Stimulated activated CD4-positive, alpha-beta T cell treated with anti-CD3 and anti-CD28 coated beads, TNF-alpha, amount 100 ng/mL, for 1 hour (primary cell): Measurements from ENCODE around the gene AKR7A2.

Experiments used
- DNase-seq, 3 donors: peaks; one replicate each; pipeline ENCODE4 v3.0.0-alpha.2; 2020; ENCODE audit warnings: low read depth in 3 of 3, low spot score in 1 of 3

Gene AKR7A2

DNA sequence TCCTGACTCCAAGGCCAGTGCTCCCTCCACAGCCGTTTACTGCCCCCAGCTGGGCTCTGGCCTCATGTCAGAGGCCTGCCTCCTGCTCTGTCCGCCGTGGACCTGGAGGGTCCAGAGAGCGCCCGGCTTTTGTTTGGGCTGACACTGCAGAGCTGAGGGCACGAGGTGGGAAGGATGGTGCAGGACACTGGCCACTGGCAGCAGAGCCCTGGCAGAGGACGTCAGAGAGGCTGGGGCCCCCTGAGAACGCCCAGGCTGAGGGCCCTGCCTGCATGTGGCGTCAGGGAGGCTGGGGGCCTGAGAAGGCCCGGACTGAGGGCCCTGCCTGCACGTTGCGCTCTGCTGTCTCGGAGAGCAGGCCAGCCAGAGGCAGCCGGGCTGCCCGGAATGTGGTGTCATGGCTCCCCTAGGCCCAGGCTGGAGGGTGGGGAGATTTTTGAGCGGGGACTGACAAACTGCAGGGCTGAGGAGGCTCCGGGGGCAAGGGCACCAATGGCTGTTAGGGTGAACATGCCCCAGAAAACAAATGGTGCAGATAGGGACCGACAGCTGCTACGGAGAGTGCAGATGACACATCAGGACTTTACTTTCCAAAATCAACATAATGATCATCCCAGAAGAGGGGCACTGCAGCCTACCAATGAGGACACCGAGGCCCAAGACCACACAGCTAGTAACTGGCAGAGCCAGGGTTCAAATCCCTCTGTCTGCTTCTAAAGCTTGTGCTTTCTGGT, 31.8 kb upstream of the AKR7A2 start:
- DNase-seq, result no peak

DNA sequence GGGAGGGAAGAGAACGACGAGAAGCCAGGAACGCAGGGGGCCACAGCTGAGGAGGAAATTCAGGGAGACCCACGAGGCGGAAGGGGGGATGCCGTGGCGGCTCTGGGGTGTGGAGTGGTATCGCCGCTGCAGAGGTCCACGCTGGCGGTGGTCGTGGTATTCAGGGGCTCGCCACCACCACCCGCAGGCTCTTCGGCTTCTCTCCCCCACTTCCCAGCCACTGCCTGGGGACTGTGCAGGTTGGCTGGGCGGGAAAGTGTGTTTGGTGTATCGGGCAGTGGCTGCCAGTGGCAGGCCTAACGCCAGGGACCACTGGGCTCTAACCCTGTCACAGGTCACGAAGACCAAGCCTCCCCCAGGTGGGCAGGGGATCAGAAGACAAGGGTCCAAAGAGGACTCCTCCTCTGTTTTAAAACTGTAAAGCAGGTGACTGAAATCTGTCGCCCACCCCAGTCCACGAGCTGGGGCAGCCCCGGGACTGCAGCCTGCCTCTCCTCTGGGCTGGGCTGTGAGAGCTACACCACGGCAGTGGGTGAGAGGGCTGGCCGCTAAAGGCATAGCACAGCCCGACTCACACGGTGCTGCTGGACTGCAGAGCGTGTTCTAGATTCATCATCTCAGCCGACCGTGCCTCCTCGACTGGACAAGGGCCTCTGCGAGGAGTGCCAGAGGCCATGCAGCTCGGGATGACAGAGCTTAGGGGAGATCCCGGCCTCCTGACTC, 31.1 kb upstream of the AKR7A2 start:
- DNase-seq, result no peak

DNA sequence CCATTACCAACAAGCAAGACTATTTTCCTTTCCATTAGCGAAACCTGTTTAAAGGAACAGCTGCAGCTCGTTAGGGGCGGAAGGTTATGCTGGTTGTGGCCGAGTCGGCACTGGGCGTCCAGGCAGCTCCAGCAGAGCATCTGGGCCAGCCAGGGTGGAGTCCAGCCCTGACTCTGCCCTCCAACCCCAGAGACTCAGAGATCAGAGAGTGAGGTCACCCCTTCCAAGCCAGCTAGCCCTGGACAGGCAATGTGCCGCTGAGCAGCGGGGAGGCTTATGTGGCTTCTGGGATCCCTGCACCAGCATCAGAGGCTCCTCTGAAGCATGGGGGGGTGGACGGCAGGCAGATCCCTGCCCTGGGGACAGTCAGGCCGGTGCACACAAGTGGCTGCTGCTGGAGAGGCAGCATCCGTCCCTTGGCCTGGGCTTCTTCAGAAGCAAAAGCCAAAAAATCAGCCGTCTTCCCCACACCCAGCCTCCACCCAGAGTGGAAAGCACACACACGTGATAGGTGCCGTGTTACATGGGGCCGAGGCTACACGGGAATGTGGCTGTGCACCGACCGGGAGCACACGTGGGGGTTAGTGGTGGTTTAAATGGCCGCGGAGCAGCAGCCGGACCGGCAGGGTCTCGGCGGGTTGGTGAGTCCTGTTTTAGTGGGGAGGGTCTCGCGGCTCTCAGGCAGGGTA, 30.3 kb upstream of the AKR7A2 start:
- no peak for DNase-seq

DNA sequence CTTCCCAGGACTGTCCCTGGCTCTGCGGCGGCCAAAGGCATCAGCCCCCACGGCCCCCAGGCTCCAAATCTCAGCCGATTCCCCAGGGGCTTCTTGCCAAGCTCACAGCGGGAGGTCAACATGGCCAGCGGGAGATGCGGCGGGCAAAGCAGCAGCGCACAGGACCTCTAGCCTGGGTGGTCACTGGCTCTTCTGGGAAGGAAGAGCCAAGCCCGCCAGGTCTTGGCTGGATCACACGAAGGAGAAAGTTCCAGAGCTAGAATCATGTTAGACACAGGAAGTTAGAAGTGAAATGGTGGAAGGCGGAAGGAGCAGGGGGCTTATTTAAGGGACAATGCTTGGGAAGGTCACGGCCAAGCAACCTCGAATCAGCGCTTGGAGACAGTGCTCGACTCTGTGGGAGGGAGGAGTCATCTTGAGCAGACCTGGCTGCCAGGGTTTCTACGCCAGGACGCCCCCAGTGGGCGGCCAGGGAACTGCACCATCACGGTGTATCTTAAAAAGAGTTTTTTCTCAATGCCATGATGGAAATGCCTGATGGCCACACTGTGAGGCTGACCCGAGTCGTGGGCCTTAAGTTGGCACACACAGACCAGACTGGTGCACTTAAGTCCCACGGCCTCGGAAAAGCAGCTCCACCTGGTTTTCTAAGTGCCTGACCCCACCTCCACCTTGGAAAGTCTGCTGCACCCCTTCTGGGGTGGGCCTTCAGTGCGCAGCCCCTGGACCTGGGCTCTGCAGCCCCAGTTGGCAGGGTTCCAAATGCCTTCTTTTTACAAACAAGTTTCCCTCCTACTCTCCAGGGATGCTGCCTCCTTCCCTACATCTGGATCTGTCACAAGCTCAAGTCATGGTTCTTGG, 29.5 kb upstream of the AKR7A2 start:
- peak; percentile 29 to 77 (median 43) for DNase-seq

DNA sequence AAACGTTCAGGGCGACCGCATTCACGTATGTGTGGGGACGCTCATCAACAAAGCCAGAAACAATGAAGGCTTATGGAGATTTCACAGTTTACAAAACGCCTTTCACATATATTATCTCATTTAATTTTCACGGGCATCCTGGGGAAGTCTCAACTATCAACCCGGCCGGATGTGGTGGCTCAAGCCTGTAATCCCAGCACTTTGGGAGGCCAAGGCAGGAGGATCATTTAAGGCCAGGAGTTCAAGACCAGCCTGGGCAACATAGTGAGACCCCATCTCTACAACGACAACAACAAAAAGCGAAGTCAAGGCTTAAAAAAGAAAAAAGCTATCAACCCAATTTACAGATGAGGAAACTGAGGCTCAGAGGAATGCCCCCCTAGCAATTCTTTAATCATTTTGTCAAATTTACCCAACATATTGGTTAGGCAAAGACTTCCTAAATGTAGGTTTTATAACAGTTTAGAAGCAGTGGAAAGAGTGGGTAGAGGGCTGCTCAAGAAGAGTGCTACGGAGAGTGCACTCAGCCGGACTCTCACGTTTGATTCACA, 28.5 kb upstream of the AKR7A2 start:
- no peak for DNase-seq

DNA sequence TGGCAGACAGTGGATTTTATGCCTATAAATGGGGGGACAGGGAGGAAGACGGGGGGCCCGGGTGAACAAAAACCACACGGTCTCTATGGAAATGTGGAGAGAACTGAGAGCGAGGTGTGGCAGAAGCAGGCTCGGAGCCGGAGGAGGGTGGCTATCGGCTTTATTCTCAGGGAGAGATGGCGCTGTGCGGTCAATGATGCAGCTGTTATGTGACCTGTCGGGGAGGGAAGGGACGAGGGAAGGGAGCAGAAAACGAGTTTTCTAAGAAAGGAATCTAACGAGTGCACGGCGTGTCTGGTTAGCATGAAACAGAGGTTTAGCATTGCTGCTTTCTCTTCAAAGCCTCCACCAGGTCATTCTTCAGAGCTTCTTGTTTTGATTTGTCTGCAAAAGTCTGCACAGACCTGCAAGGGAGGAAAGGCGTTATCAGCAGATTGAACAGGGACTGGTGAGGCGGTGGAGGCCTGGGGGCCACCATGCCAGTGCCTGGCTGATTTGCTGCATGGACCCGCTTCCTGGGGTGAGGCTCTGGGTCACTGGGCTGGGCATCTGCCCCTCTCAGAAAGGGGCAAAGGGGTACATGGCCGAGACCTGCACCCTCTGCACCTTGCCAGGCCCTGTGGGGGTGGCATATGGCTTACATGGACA, 27.4 kb upstream of the AKR7A2 start:
- no peak for DNase-seq

DNA sequence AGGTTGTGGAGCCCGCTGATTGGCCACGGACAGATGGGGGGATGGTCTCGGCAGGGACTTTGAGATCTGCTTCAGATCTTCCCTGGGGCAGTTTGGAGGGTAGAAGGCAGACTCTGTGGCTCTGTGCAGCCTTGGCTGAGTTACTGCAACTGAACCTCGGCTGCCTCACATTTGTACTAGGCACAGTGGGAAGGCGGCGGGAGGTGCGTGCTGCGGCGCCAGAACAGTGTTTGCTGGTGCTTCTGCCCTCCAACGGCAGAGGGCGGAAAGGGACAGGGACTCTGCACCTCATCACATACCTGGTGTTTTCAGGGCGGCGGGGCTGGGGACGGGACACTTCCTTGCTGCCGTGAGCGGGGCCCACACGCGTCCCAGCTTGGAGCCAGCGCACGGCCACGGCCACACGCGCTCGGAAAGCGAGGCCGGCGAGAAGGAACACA, 26.4 kb upstream of the AKR7A2 start:
- DNase-seq, result no peak

DNA sequence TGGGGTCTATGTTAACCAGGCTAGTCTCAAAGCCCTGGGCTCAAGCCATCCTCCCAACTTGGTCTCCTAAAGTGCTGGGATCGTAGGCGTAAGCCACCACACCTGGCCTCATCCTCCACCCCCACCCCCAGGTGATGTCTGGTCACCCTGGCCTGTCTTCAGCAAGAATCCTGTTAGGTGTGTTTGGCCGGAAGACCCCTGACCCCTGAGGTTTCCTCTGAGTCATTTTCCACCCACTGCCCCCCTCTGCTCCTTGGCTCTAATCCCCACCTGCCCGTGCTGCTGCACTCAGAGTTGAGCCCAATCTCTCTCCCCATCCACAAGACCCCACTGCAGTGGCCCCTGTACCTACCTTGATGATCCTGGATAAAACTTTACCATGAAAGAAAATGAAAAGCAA, 25.3 kb upstream of the AKR7A2 start:
- DNase-seq, result no peak

DNA sequence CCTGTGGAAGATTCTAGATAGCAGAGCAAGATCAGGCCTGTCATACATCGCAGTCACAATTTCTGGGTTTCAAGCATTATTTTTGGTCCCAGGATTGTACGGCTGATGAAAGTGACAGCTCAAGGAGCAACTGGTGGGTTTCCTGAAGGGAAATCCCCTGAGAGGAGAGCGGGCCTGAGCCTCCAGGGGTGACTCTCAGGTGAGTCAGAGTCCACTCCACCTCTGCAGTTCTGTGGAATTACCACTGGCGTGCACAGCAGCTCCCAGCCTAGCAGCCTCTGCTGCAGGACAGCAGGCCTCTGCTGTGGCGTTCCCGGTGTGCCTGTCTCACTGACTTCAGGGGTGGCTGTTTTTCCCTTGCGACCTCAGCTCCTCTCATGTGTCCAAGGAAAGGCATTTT, 24.6 kb upstream of the AKR7A2 start:
- DNase-seq, result no peak

DNA sequence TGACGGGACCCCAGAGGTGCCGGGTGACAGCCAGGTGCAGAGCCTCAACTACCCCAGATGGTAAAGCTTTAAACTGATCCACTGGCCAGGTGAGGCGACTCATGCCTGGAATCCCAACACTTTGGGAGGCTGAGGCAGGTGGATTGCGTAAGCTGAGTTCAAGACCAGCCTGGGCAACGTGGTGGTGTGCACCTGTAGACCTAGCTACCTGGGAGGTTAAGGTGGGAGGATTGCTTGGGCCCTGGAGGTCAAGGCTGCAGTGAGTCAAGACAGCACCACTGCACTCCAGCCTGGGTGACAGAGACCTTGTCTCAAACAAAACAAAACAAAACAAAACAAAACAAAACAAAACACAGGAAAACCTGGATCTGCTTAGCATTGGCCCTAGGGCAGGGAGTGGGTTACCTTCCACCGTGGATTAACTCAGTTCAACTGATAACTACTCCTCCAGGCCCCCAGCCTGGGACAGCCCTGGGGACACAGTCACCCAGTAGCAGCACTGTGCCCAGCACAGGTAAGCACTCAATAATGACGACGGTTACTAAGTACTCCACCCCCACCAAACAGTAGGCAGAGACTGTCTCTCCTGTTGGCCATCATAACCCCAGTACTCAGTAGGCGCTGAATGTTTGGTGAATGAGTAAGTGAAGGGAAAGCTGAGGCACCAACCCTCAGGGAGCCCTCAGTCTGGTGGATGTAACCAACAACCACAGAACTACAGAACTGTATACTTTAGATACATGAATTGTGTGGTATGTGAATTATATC, 21.8 kb upstream of the AKR7A2 start:
- DNase-seq, result no peak

DNA sequence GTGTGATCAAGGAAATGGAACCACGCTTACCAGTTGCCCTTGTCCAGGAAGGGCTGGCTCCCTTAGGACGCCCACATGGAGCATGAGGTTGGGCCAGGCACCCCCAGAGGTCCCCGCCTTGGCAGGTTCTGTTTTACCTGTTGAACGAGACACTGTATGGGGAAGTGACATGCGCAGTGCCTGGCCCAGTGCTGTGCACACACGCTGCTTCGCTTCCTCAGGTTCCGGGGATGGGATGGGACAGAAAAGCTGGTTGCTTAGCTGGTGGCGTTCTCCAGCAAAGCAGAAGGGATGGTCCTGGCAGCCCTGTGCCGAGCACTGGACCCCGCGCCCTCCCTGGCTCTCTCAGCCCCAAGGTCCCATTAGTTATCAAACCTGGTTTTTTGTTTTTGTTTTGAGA, 20.9 kb upstream of the AKR7A2 start:
- DNase-seq, result no peak

DNA sequence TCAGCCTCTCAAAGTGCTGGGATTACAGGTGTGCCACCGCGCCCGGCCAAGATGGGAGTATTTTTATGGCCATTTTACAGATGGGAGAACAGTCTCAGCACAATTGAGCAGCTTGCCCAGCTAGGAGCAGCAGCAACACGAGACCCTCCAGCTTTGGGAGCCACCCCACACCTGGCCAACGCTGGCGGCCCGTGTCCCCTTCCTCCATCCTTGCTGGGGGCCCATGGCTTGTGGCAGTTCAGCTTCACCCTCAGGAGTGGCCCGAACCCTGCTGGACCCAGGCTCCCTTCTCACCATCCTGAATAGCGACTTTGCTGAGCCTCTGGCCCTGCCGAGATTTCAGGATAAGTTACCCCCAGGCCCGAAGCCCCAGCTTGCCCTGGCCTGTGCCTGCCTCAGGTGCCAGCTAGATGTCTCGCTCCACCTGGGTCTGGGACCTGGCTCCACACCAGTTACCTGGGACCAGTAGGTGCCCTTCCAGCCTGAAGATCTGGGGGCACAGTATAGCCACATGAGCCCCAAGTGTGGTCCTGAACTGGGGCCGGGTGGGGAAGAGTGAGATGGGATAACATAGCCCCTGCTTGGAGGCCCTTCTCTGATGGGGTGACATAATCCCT, 19.4 kb upstream of the AKR7A2 start:
- DNase-seq, result no peak

DNA sequence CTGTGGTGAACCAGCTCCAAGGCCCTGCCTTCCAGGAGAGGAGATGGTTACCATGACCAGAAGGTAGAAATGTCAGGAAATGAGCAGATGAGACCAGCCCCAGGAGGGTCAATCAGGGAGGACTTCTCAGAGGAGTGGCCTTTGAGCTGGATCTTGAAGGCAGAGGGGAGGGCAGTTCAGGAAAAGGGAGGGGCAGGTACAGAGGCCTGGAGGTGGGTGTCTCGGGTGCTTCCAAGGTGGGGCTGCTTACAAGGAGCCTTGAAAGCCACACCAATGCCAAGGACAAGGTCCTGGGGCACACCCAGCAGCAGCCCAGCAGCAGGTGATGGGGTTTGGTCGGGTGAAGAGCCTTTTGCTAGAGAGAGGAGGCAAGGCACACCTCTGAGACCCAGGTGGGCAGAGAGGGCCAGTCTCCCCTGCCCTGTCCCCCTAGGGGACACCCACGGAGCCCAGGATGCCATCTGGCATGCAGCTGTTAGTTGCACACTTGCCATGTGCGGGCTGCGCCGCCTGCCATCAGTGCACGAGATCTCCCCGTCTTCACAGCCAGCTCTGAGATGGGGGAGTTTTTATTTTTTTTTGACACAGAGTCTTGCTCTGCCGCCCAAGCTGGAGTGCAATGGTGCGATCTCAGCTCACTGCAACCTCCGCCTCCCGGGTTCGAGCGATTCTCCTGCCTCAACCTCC, 18.6 kb upstream of the AKR7A2 start:
- no peak for DNase-seq

DNA sequence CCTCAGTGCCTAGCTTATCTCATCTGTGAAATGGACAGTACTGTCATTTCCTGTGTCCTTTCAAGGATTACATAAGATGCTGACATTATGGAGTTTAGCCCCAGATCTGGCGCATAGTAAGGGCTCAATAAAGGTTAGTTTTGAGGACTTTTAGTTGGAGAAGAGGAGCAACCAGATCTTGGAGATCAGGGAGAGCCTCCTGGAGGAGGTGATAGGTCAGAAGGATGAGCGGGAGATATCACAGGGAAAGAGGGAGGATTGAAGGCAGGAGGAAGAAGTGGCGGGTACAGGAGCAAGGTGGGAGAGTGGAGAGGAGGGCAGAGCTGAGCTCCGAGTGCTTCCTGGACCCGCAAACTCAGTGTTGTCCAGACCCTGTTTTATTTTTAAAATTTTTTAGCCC, 17.7 kb upstream of the AKR7A2 start:
- DNase-seq, result no peak

DNA sequence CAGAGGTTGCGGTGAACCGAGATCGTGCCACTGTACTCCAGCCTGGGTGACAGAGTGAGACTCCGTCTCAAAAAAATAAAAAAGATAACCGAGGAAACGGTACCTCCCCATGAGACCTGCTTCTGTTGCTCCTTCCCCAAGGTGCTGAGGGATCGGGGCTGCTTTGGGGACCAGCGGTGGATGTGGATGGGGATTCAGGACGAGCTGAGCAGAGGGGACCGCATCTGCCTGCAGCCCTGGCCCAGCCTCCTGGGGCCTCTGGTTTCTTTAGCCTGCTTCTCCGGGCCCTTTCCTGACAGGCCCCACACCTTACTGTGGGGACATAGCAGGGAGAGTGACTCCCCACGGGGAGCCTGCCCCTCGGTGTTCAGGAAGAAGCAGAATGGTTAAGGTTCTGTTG, 17.2 kb upstream of the AKR7A2 start:
- DNase-seq, result no peak

DNA sequence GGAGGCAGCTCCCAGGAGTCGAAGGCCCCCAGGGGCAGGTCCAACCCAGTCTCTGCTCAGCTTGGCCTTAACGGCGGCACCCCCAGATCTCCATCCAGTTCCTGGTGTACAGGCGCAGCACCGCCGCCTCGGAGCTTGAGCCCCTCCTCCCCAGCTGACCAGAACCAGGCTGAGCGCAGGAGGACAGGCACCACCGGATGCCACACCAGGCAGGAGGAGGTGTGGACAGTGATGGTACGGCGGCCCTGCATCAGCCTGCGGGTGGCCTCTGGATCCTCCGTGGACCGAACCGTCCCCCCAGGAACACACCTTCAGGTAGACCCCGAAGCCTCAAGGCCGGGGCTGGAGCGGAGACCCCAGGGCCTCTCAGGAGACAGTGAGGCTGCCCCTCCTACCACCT, 16.5 kb upstream of the AKR7A2 start:
- DNase-seq, result no peak

DNA sequence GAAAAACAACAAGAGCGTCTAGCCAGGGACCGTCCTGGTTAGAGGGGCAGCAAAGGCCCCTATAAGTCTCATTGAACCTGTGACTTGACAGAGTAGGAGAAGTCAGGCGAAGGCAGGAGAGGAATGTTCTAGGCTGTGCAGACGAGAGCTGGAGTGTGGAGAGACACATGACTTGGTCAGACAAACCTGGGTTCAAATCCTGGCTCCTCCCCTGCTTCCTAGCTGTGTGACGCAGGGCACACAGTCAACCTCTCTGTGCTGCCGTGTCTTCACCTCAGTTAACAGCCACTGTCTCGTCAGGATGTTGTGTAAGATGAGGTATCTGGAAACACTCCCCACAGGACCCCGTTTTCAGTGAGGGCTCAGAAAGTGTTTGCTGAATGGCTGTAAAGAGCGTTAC, 15.8 kb upstream of the AKR7A2 start:
- no peak for DNase-seq

DNA sequence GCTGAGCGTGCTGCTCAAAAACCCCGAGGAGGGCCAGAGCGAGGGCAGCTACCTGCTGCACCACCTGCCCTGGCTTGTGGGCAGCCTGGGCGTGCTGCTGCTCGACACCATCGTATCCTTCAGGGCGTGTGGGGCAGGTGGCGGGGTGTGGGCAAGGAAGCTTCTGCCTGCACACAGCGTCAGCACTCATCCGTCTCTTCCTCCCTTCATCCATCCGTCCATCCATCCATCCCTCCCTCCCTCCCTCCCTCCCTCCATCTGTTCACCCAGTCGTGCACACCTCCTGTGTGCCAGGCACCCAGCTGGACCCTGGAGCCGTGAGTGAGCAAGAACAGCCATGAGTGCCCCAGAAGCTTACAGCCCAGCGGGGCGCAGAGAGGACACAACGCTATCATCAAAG, 15.4 kb upstream of the AKR7A2 start:
- DNase-seq, result no peak

DNA sequence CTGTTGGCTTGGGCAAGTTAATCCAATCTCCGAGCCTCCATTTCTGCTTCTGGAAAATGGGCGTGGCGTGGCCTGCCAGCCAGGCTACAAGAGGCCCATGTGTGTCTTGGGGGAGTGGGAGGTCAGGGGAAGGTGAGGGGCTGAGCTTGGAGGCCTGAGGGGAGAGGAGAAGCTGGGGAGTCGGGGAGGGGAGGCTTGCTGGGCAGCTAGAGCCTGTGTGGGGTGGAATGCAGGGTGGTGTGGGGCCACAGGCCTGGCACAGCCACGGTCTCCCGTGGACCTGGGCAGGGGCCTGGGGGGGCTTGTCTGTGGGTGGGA, 14.8 kb upstream of the AKR7A2 start:
- DNase-seq, result no peak
